NCI-H146 (cell line): ENCODE results near the gene NEK10.

Experiments
- DNase-seq: peaks from one replicate; lab custom pipeline; 2025; lab: John Stamatoyannopoulos, UW

Gene NEK10

GRCh38 chr3:27097182-27097581 is 272.0 kb downstream of the NEK10 start:
- DNase-seq, result no peak

- DNase-seq, result no peak
These were observed 273.5 kb downstream of the NEK10 start for GRCh38 chr3:27095553-27096222.

GRCh38 chr3:27094721-27095120 is 274.5 kb downstream of the NEK10 start:
- DNase-seq, result peak; percentile 14

- no peak for DNase-seq
These were observed 275.4 kb downstream of the NEK10 start for GRCh38 chr3:27093771-27094170.

GRCh38 chr3:27090275-27091041 is 278.7 kb downstream of the NEK10 start:
- DNase-seq, result no peak

GRCh38 chr3:27089645-27090044 is 279.5 kb downstream of the NEK10 start:
- no peak for DNase-seq

GRCh38 chr3:27089068-27089467 is 280.1 kb downstream of the NEK10 start:
- DNase-seq, result no peak

GRCh38 chr3:27085829-27086730 is 283.1 kb downstream of the NEK10 start:
- no peak for DNase-seq

- DNase-seq, result no peak
These were observed 287.1 kb downstream of the NEK10 start for GRCh38 chr3:27081992-27082607.

GRCh38 chr3:27081566-27081965 is 287.6 kb downstream of the NEK10 start:
- no peak for DNase-seq

- DNase-seq, result no peak
These were observed 289.0 kb downstream of the NEK10 start for GRCh38 chr3:27080258-27080525.

GRCh38 chr3:27079427-27080257 is 289.5 kb downstream of the NEK10 start:
- no peak for DNase-seq

- DNase-seq, result no peak
These were observed 290.8 kb downstream of the NEK10 start for GRCh38 chr3:27078246-27078913.

GRCh38 chr3:27076815-27077630 is 292.2 kb downstream of the NEK10 start:
- no peak for DNase-seq

GRCh38 chr3:27074914-27075313 is 294.3 kb downstream of the NEK10 start:
- no peak for DNase-seq

- no peak for DNase-seq
These were observed 295.3 kb downstream of the NEK10 start for GRCh38 chr3:27073912-27074311.

- peak; percentile 19 for DNase-seq
These were observed 296.2 kb downstream of the NEK10 start for GRCh38 chr3:27072810-27073651.

GRCh38 chr3:27060336-27060735 is 308.8 kb downstream of the NEK10 start:
- no peak for DNase-seq
